GM19438 (cell line): ENCODE data around the gene FBLN2.

Experiments used
- ATAC-seq: cut with Tn5 transposase; IDR thresholded peaks from one replicate; pipeline ENCODE4 v1.9.1; 2021; ENCODE audit warnings: low read depth; ENCODE audit not compliant: unreplicated experiment

The FBLN2 gene

GRCh38 chr3:13563321-13563720, 14.4 kb downstream of the FBLN2 start:
- ATAC-seq = no peak

- ATAC-seq = no peak
Measured at GRCh38 chr3:13563911-13564310, 15.0 kb downstream of the FBLN2 start.

GRCh38 chr3:13564751-13565560, 16.0 kb downstream of the FBLN2 start:
- ATAC-seq = no peak

- no peak for ATAC-seq
Measured at GRCh38 chr3:13565581-13566452, 16.9 kb downstream of the FBLN2 start.

GRCh38 chr3:13566453-13566748, 17.5 kb downstream of the FBLN2 start:
- no peak for ATAC-seq

GRCh38 chr3:13566769-13567310, 17.9 kb downstream of the FBLN2 start:
- ATAC-seq = no peak

- no peak for ATAC-seq
Measured at GRCh38 chr3:13567684-13568514, 19.0 kb downstream of the FBLN2 start.

- ATAC-seq = no peak
Measured at GRCh38 chr3:13568515-13569028, 19.6 kb downstream of the FBLN2 start.

GRCh38 chr3:13569201-13569600, 20.3 kb downstream of the FBLN2 start:
- no peak for ATAC-seq

GRCh38 chr3:13569641-13570390, 20.9 kb downstream of the FBLN2 start:
- ATAC-seq = no peak

GRCh38 chr3:13570391-13571194, 21.7 kb downstream of the FBLN2 start:
- no peak for ATAC-seq

- ATAC-seq = no peak
Measured at GRCh38 chr3:13571264-13571663, 22.3 kb downstream of the FBLN2 start.

GRCh38 chr3:13571831-13572750, 23.2 kb downstream of the FBLN2 start:
- no peak for ATAC-seq

GRCh38 chr3:13572926-13573623, 24.1 kb downstream of the FBLN2 start:
- ATAC-seq = no peak

- ATAC-seq = no peak
Measured at GRCh38 chr3:13574083-13574797, 25.3 kb downstream of the FBLN2 start.

GRCh38 chr3:13574798-13575451, 26.0 kb downstream of the FBLN2 start:
- no peak for ATAC-seq
